HG02938 (cell line): Measurements from ENCODE around the gene PFN3.
"Not testable (repeated sequence)": the region's sequence is repeated elsewhere in the genome, so short reads cannot be mapped to it uniquely, and the experiment has no call there.

Experiments
- ATAC-seq: cut with Tn5 transposase; IDR thresholded peaks from one replicate; pipeline ENCODE4 v1.9.1; 2021; ENCODE audit warnings: mild to moderate bottlenecking, moderate library complexity; ENCODE audit not compliant: unreplicated experiment

Gene PFN3

GRCh38 chr5:177425801-177426565, 25.5 kb upstream of the PFN3 start:
- ATAC-seq: peak; percentile 87

- ATAC-seq: no peak
These were observed 24.8 kb upstream of the PFN3 start for GRCh38 chr5:177425196-177425800.

- no peak for ATAC-seq
These were observed 23.2 kb upstream of the PFN3 start for GRCh38 chr5:177423671-177424070.

GRCh38 chr5:177421062-177421798, 20.8 kb upstream of the PFN3 start:
- no peak for ATAC-seq

- not testable (repeated sequence) for ATAC-seq
These were observed 20.0 kb upstream of the PFN3 start for GRCh38 chr5:177420472-177420871.

- ATAC-seq: no peak
These were observed 18.6 kb upstream of the PFN3 start for GRCh38 chr5:177419046-177419445.

DNA sequence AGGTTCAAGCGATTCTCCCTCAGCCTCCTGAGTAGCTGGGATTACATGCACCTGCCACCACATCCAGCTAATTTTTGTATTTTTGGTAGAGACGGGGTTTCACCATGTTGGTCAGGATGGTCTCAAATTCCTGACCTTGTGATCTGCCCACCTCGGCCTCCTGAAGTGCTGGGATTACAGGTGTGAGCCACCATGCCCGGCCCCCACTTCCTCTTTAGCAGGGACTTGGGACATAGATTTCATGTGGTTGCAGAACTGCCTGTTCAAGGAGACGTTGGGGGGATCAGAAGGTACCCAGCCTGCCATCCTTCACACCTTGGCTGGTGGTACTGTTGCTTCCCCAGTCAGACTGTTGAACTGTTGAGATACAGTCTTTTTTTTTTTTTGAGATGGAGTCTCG, 16.6 kb upstream of the PFN3 start:
- not testable (repeated sequence) for ATAC-seq

- ATAC-seq: no peak
These were observed 14.0 kb upstream of the PFN3 start for GRCh38 chr5:177414481-177414880.

- ATAC-seq: peak; percentile 69
These were observed 12.3 kb upstream of the PFN3 start for GRCh38 chr5:177412603-177413233.

DNA sequence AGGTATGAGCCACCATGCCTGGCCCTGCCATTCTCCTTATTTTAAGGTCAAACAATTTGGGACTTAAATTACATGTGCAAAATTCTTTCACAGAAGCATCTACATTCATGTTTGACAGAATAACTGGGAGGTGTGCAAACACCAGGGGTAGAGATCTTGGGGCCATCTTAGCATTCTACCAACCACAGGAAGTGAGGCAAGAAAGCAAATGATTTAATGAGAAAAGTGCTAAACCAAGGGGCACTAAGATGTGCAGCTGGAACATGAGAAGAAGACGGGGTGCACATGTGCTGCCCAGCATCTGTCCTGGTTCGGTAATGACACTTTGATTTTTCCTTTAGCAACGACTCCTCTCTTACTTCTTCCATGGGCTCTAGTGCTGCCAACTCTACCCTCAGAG, 10.1 kb upstream of the PFN3 start:
- ATAC-seq: no peak

- no peak for ATAC-seq
These were observed 8.8 kb upstream of the PFN3 start, which contains the start of gene F12 for GRCh38 chr5:177409043-177409801. TSS of gene F12 (minus strand) at chr5:177409564. CDS start at chr5:177409527, 37 bp downstream.

GRCh38 chr5:177405805-177406204, 5.3 kb upstream of the PFN3 start:
- no peak for ATAC-seq

GRCh38 chr5:177405312-177405711, 4.9 kb upstream of the PFN3 start:
- no peak for ATAC-seq

GRCh38 chr5:177404641-177405179, 4.2 kb upstream of the PFN3 start:
- ATAC-seq: no peak

- ATAC-seq: peak; percentile 63
These were observed 3.6 kb upstream of the PFN3 start for GRCh38 chr5:177403792-177404640.

DNA sequence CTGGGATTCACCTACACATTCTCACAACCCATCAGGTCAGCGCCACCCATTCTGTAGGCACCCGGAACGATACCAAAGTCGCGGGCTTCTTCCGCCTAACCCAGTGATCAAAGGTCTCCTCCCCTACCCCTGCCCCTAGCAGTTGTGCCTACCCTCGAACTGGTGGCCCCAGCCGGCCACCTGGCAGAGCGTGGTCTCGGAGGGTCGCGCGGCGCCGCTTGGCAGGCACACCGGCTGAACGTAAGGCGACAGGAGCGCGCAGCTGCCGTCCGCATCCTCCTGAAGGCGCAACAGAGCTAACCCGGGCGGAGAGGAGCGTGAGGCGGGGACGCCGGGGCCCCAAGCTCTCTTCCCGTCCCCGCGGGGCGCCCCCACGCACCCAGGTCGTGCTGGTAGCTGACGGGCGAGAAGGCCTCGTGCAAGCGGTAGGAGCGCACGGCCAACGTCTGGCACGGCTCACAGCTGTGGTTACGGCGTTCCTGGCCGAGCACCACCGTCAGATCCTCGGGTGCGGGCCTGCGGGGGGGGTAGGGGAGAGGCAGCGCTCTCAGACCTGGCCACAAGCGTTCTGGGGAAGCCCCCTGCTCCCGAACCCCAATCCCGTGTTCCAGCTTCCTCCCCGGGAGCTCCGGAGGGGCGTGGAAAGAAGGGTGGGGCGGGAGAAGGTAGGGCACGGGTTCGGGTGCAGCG, 2.8 kb upstream of the PFN3 start:
- ATAC-seq: peak; percentile 23

GRCh38 chr5:177402271-177403043, 2.0 kb upstream of the PFN3 start:
- no peak for ATAC-seq

DNA sequence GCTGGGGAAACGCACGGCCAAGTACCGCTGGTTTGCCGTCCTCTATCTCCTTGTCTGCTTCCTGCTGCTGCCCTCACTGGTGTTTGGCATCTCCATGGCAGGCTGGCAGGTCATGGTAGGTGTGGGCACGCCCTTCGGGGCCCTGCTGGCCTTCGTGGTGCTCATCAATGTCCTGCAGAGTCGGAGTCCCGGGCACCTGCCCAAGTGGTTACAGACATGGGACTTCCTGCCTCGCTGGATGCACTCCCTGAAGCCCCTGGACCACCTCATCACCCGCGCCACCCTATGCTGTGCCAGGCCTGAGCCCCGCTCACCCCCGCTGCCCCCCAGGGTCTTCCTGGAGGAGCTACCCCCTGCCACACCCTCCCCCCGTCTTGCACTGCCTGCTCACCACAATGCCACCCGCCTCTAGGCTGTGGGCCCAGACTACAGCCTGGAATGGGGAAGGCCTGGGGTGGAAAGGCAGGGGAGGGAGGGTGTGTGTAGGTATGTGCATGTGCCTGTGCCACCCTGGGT, 2.5 kb downstream of the PFN3 start:
- ATAC-seq: no peak
